Measurements from ENCODE around the gene USP49. TPM values are rescaled to one million over a fixed set of nuclear protein-coding genes. Genes with fewer than 3 reads are reported as not detected.
"Not testable (repeated sequence)": the region's sequence is repeated elsewhere in the genome, so short reads cannot be mapped to it uniquely, and the experiment has no call there.

Gene USP49
- total and polyA plus RNA-seq, 7 experiments from 2014 or later: 0.44 to 6.0 (median 2.4) TPM

GRCh38 chr6:41769376-41769775 lies 125.8 kb downstream of the USP49 start:
- H3K27me3 Mint-ChIP-seq: no peaks in the 10 kb centered on the region
- intact Hi-C loops (cut with micrococcal nuclease): no loop called here
- CTCF ChIA-PET: interaction anchor here (1.1 kb wide), 1 partner anchor 18 kb away, joined by 3 read pairs; the partner anchor contains the start of gene TOMM6
- ATAC-seq (no peak), DNase-seq (no peak)
- POLR2A ChIA-PET: interaction anchor here (0.6 kb wide), 1 partner anchor 295 kb away, joined by 5 read pairs; no protein-coding TSS in a partner anchor
- Histone ChIP-seq H3K27me3 (ENCODE audit: control insufficient read depth in 2 of 2, insufficient read depth in 2 of 2, low read length in 2 of 2) (no peaks in the 10 kb centered on the region), H3K27ac (ENCODE audit: low read depth, low read length) (no peak overlapping the region), H3K9me3 (ENCODE audit: control insufficient read depth in 2 of 3, low read length in 3 of 3) (no peaks in the 10 kb centered on the region), H3K4me1 (ENCODE audit: control insufficient read depth in 2 of 2, insufficient read depth in 2 of 2, low read length in 2 of 2) (no peaks in the 10 kb centered on the region), H3K4me3 (ENCODE audit: low read length) (no peak overlapping the region), H3K36me3 (ENCODE audit: control insufficient read depth in 2 of 3, insufficient read depth in 3 of 3, low read length in 3 of 3) (peaks cover 0 to 35% (median 0%) of the 10 kb centered on the region in 3 experiments)
- peaks cover 5 to 24% (median 11%) of the 10 kb centered on the region in 5 donors for H3K36me3 Mint-ChIP-seq
- peak overlapping the region in 2 of 9 donors; percentile 17 to 23 for H3K27ac Mint-ChIP-seq
- H3K4me1 Mint-ChIP-seq: peaks cover 1 to 13% (median 6%) of the 10 kb centered on the region in 7 donors
- H3K4me3 Mint-ChIP-seq: no peak overlapping the region
- peaks cover 0 to 2% (median 0%) of the 10 kb centered on the region in 11 donors for H3K9me3 Mint-ChIP-seq

- H3K27ac ChIP-seq (ENCODE audit: low read depth, low read length): no peak overlapping the region
- H3K36me3 ChIP-seq (ENCODE audit: control insufficient read depth in 2 of 3, insufficient read depth in 3 of 3, low read length in 3 of 3): peaks cover 0 to 32% (median 0%) of the 10 kb centered on the region in 3 experiments
- ATAC-seq: no peak
- no peaks in the 10 kb centered on the region for H3K4me1 ChIP-seq (ENCODE audit: control insufficient read depth in 2 of 2, insufficient read depth in 2 of 2, low read length in 2 of 2)
- no peaks in the 10 kb centered on the region for H3K27me3 ChIP-seq (ENCODE audit: control insufficient read depth in 2 of 2, insufficient read depth in 2 of 2, low read length in 2 of 2)
- H3K9me3 ChIP-seq (ENCODE audit: control insufficient read depth in 2 of 3, low read length in 3 of 3): no peaks in the 10 kb centered on the region
- POLR2A ChIA-PET: no interaction called here
- H3K4me3 ChIP-seq (ENCODE audit: low read length): no peak overlapping the region
- Mint-ChIP-seq H3K36me3 (peaks cover 5 to 20% (median 7%) of the 10 kb centered on the region in 5 donors), H3K27me3 (no peaks in the 10 kb centered on the region), H3K9me3 (peaks cover 0 to 2% (median 0%) of the 10 kb centered on the region in 11 donors), H3K4me3 (no peak overlapping the region), H3K27ac (peak overlapping the region in 5 of 9 donors; percentile 8 to 70 (median 23)), H3K4me1 (peaks cover 1 to 13% (median 6%) of the 10 kb centered on the region in 7 donors)
- no peak for DNase-seq
- CTCF ChIA-PET: interaction anchor here (1.0 to 1.1 kb wide), 2 partner anchors 19 to 399 kb away, joined by 3 read pairs; partner anchors contain the start of gene TOMM6
- intact Hi-C loops (cut with micrococcal nuclease): no loop called here
Observed at GRCh38 chr6:41768545-41769308, 126.4 kb downstream of the USP49 start.

GRCh38 chr6:41767112-41767833 lies 127.9 kb downstream of the USP49 start:
- DNase-seq: no peak
- POLR2A ChIA-PET: no interaction called here
- peaks cover 4 to 14% (median 4%) of the 10 kb centered on the region in 5 donors for H3K36me3 Mint-ChIP-seq

DNA sequence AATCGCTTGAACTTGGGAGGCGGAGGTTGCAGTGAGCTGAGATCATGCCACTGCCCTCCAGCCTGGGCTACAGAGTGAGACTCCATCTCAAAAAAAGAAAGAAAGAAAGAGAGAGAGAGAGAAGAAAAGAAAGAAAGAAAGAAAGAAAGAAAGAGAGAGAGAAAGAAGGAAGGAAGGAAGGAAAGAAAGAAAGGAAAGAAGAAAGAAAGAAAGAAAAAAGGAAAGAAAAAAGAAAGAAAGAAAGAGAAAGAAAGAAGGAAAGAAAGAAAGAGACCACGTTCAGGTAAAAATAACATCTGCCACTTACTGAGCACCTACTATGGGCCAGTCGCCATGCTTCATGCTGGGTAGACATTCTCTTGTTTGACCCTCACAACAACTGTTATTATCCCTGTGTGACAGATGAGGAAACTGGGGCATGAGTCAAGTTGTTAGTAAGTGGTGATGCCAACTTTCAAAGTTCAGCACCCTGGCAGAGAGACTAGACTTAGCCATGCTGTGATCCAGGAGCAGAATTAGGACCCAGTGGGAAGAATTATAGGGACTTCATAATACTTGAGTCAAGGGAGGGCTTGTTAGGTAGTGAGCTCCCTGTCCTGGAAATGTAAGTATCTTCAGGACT lies 129.0 kb downstream of the USP49 start:
- H3K4me3 ChIP-seq (ENCODE audit: low read length); H3K36me3 Mint-ChIP-seq; H3K9me3 Mint-ChIP-seq; ATAC-seq; H3K27ac ChIP-seq (ENCODE audit: low read depth, low read length); H3K4me3 Mint-ChIP-seq; H3K27me3 ChIP-seq (ENCODE audit: control insufficient read depth in 2 of 2, insufficient read depth in 2 of 2, low read length in 2 of 2); H3K27ac Mint-ChIP-seq; H3K4me1 ChIP-seq (ENCODE audit: control insufficient read depth in 2 of 2, insufficient read depth in 2 of 2, low read length in 2 of 2); H3K27me3 Mint-ChIP-seq; intact Hi-C loops (cut with micrococcal nuclease); H3K9me3 ChIP-seq (ENCODE audit: control insufficient read depth in 2 of 3, low read length in 3 of 3); DNase-seq: not testable (repeated sequence)
- ChIA-PET CTCF (interaction anchor here (0.7 kb wide), 1 partner anchor 332 kb away, joined by 4 read pairs; no protein-coding TSS in a partner anchor), POLR2A (interaction anchor here (0.6 kb wide), 1 partner anchor 696 kb away, joined by 5 read pairs; no protein-coding TSS in a partner anchor)
- peaks cover 1 to 13% (median 6%) of the 10 kb centered on the region in 7 donors for H3K4me1 Mint-ChIP-seq
- peaks cover 0 to 11% (median 0%) of the 10 kb centered on the region in 3 experiments for H3K36me3 ChIP-seq (ENCODE audit: control insufficient read depth in 2 of 3, insufficient read depth in 3 of 3, low read length in 3 of 3)

More at GRCh38 chr6:41767112-41767833, 127.9 kb downstream of the USP49 start:
- ATAC-seq: no peak
- Mint-ChIP-seq H3K4me3 (no peak overlapping the region), H3K27me3 (no peaks in the 10 kb centered on the region), H3K4me1 (peaks cover 1 to 13% (median 6%) of the 10 kb centered on the region in 7 donors), H3K9me3 (peaks cover 0 to 2% (median 0%) of the 10 kb centered on the region in 11 donors), H3K27ac (no peak overlapping the region)
- no peak overlapping the region for H3K27ac ChIP-seq (ENCODE audit: low read depth, low read length)
- no peak overlapping the region for H3K4me3 ChIP-seq (ENCODE audit: low read length)
- intact Hi-C loops (cut with micrococcal nuclease): no loop called here
- CTCF ChIA-PET: no interaction called here
- H3K36me3 ChIP-seq (ENCODE audit: control insufficient read depth in 2 of 3, insufficient read depth in 3 of 3, low read length in 3 of 3): peaks cover 0 to 22% (median 0%) of the 10 kb centered on the region in 3 experiments
- no peaks in the 10 kb centered on the region for H3K9me3 ChIP-seq (ENCODE audit: control insufficient read depth in 2 of 3, low read length in 3 of 3)
- H3K27me3 ChIP-seq (ENCODE audit: control insufficient read depth in 2 of 2, insufficient read depth in 2 of 2, low read length in 2 of 2): no peaks in the 10 kb centered on the region
- no peaks in the 10 kb centered on the region for H3K4me1 ChIP-seq (ENCODE audit: control insufficient read depth in 2 of 2, insufficient read depth in 2 of 2, low read length in 2 of 2)

- ChIA-PET CTCF (interaction anchor here (0.6 kb wide), 1 partner anchor 266 kb away, joined by 3 read pairs; no protein-coding TSS in a partner anchor), POLR2A (no interaction called here)
- intact Hi-C loops (cut with micrococcal nuclease): no loop called here
- Mint-ChIP-seq H3K27me3 (no peaks in the 10 kb centered on the region), H3K4me3 (no peak overlapping the region), H3K9me3 (peaks cover 0 to 2% (median 0%) of the 10 kb centered on the region in 11 donors), H3K36me3 (peaks cover 0 to 3% (median 0%) of the 10 kb centered on the region in 5 donors), H3K27ac (no peak overlapping the region), H3K4me1 (peaks cover 0 to 6% (median 4%) of the 10 kb centered on the region in 7 donors)
- Histone ChIP-seq H3K4me3 (ENCODE audit: low read length) (no peak overlapping the region), H3K27me3 (ENCODE audit: control insufficient read depth in 2 of 2, insufficient read depth in 2 of 2, low read length in 2 of 2) (no peaks in the 10 kb centered on the region), H3K9me3 (ENCODE audit: control insufficient read depth in 2 of 3, low read length in 3 of 3) (no peaks in the 10 kb centered on the region), H3K27ac (ENCODE audit: low read depth, low read length) (no peak overlapping the region), H3K36me3 (ENCODE audit: control insufficient read depth in 2 of 3, insufficient read depth in 3 of 3, low read length in 3 of 3) (no peaks in the 10 kb centered on the region), H3K4me1 (ENCODE audit: control insufficient read depth in 2 of 2, insufficient read depth in 2 of 2, low read length in 2 of 2) (no peaks in the 10 kb centered on the region)
- DNase-seq: no peak
- no peak for ATAC-seq
Observed at GRCh38 chr6:41763470-41763869, 131.7 kb downstream of the USP49 start.

GRCh38 chr6:41759905-41760579 lies 135.1 kb downstream of the USP49 start:
- DNase-seq: no peak
- peaks cover 0 to 3% (median 0%) of the 10 kb centered on the region in 7 donors for H3K4me1 Mint-ChIP-seq

More at GRCh38 chr6:41759905-41760579, 135.1 kb downstream of the USP49 start:
- ChIA-PET POLR2A (no interaction called here), CTCF (no interaction called here)
- Histone ChIP-seq H3K27ac (ENCODE audit: low read depth, low read length) (no peak overlapping the region), H3K9me3 (ENCODE audit: control insufficient read depth in 2 of 3, low read length in 3 of 3) (no peaks in the 10 kb centered on the region), H3K4me1 (ENCODE audit: control insufficient read depth in 2 of 2, insufficient read depth in 2 of 2, low read length in 2 of 2) (no peaks in the 10 kb centered on the region), H3K4me3 (ENCODE audit: low read length) (no peak overlapping the region), H3K27me3 (ENCODE audit: control insufficient read depth in 2 of 2, insufficient read depth in 2 of 2, low read length in 2 of 2) (no peaks in the 10 kb centered on the region), H3K36me3 (ENCODE audit: control insufficient read depth in 2 of 3, insufficient read depth in 3 of 3, low read length in 3 of 3) (no peaks in the 10 kb centered on the region)
- H3K4me3 Mint-ChIP-seq: no peak overlapping the region
- no peaks in the 10 kb centered on the region for H3K9me3 Mint-ChIP-seq
- no peak overlapping the region for H3K27ac Mint-ChIP-seq
- H3K27me3 Mint-ChIP-seq: peaks cover 0 to 4% (median 0%) of the 10 kb centered on the region in 5 donors
- no peak for ATAC-seq
- intact Hi-C loops (cut with micrococcal nuclease): no loop called here
- H3K36me3 Mint-ChIP-seq: peaks cover 0 to 3% (median 0%) of the 10 kb centered on the region in 5 donors

Data from naive thymus-derived CD4-positive, alpha-beta T cell (primary cell).